Measurements from ENCODE around the gene HOXA10.

GRCh38 chr7:27211084-27211446, 36.9 kb upstream of the HOXA10 start:
- TF ChIP-seq CTCF (IDR thresholded peaks at IDR 0.05) (no peak), POLR2A (IDR thresholded peaks at IDR 0.05) (no peak)

Measured in breast epithelium (tissue), 3 donors.